ENCODE data around the gene CYP4X1.
A peak's percentile ranks its signal among the peaks of the same experiment; 100 is the strongest.
"Not testable (repeated sequence)": the region's sequence is repeated elsewhere in the genome, so short reads cannot be mapped to it uniquely, and the experiment has no call there.

CYP4X1 gene, protein sequence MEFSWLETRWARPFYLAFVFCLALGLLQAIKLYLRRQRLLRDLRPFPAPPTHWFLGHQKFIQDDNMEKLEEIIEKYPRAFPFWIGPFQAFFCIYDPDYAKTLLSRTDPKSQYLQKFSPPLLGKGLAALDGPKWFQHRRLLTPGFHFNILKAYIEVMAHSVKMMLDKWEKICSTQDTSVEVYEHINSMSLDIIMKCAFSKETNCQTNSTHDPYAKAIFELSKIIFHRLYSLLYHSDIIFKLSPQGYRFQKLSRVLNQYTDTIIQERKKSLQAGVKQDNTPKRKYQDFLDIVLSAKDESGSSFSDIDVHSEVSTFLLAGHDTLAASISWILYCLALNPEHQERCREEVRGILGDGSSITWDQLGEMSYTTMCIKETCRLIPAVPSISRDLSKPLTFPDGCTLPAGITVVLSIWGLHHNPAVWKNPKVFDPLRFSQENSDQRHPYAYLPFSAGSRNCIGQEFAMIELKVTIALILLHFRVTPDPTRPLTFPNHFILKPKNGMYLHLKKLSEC

GRCh38 chr1:47023268-47024140, at the start of gene CYP4X1:
TSS of gene CYP4X1 (plus strand) at chr1:47023669. CDS start at chr1:47023818, 149 bp downstream.
- peak; percentile 71 for DNase-seq

DNA sequence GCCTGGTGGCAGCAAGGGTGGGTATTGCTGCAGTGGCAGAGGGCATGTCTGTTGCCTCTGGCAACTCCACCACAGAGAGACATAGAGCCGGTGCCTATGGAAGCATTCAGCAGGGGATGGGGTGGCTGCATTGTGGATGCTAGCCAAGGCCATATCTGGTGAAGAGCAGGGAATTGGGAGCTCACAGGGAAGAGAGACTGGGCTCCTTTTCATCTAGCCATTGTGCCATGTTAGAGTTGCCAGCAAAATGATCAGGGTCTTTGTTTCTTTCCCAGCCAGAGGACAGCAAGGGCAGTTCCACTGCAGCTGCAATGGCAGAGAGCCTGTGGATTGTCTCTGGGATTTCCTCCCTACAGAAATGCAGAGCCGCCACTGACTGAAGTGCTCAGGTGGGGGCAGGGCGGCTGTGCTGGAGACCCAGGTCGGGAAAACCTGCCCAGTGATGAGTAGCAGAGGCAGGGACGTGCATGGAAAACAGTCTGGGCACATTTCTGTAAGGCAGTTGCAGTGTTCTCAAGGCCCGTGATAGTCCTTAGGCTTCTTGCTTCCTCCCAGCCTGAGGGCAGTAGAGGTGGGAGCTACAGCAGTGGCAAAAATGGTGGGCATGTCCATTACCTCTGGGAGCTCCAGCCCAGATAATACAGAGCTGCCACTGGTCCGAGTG, 40.2 kb upstream of the CYP4X1 start:
- no peak for DNase-seq

GRCh38 chr1:46983830-46984586, 39.5 kb upstream of the CYP4X1 start:
- peak; percentile 67 for DNase-seq

DNA sequence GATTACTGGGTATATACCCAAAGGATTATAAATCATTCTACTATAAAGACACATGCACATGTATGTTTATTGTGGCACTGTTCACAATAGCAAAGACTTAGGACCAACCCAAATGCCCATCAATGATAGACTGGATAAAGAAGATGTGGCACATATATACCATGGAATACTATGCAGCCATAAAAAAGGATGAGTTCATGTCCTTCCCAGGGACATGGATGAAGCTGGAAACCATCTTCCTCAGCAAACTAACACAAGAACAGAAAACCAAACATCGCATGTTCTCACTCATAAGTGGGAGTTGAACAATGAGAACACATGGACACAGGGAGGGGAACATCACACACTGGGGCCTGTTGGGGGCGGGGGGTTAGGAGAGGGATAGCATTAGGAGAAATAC, 32.9 kb upstream of the CYP4X1 start:
- DNase-seq = not testable (repeated sequence)

DNA sequence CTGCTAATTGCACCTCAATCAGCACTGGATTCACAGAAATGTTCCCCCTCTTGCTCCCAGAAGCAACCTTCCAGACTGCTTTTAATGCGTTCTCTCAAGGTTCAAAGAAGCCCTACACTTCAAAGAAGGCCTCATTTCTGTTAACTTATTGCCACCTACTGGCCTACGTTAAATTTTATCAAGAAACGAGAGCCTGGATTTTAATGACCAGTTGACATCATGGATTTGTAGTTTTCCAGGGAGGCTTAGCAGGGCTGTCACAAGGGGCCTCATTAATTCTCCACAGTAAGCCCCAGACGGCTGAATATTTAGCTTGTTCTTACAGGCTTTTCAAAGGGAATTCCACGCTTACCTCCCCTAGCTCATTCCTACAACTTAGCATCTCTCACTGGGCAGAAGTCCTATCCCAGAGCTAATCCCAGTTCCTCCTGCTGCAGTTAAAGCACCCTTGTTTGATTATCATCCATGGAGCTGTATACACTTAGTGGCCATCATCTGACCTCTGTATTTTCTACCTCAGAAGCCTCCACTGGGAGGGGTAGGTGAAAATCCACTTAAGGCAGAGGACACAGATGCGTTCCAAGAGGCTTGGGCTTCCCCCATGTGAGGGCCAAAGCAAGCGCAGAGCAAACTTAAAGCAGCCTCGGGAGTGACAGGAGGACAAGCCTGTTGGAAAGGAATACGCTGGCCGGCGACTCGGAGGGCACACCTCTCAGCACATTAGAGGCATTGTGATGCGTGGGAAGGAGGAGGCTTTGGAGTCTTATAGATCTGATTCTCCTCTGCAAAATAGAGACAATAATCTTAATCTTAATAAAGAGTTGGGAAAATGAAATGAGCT, 32.2 kb upstream of the CYP4X1 start:
- peak; percentile 20 for DNase-seq

- DNase-seq = no peak
Observed at GRCh38 chr1:46996659-46997281, 26.7 kb upstream of the CYP4X1 start.

DNA sequence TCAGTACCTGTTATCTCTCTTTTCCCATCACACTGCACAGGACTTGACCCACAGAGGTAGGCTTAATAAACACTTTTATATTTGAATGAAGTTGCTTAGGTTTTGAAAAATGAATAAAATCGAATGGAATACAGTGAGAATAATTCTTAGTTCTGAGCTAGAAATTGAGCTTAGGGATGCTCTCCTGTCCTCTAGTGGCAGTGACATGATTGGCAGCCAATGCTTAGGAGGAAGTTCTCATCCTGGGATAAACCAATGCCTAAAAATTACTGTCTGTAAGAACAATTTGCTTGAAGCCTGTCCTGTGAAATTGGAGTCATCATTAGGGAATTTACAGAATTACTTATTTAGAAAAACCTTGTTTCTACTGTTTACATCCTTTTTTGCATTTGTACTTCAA, 21.3 kb upstream of the CYP4X1 start:
- peak; percentile 15 for DNase-seq

- DNase-seq = peak; percentile 18
Observed at GRCh38 chr1:47003896-47004403, 19.5 kb upstream of the CYP4X1 start.

DNA sequence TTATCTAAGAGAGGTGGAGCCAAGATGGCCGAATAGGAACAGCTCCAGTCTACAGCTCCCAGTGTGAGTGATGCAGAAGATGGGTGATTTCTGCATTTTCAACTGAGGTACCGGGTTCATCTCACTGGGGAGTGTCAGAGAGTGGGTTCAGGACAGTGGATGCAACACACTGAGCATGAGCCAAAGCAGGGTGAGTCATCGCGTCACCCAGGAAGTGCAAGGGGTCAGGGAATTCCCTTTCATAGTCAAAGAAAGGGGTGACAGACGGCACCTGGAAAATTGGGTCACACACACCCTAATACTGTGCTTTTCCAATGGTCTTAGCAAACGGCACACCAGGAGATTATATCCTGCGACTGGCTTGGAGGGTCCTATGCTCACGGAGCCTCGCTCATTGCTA, 17.0 kb upstream of the CYP4X1 start:
- DNase-seq = not testable (repeated sequence)

GRCh38 chr1:47013293-47013692, 10.2 kb upstream of the CYP4X1 start:
- no peak for DNase-seq

DNA sequence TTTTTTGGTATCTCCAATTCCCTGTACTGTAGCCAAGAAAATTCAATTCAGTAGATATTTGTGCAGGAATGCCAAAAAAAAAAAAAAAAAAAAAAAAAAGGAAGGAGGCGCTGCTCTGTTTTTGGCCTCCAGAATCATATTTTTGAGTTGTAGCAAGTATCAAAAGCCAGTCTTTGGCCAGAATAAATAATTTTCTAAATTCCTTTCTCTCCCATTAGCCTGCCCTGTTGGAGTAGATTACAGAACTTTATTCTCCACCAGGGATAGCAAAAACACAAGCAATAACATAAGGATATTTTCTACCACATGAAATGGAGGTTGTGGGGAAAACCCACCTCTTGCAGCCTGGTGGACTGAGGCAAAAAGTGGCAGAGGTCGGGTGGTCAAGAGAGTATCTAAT, 2.4 kb upstream of the CYP4X1 start:
- no peak for DNase-seq

- peak; percentile 2 for DNase-seq
Observed at GRCh38 chr1:47024141-47024801, 802 bp downstream of the CYP4X1 start.

DNA sequence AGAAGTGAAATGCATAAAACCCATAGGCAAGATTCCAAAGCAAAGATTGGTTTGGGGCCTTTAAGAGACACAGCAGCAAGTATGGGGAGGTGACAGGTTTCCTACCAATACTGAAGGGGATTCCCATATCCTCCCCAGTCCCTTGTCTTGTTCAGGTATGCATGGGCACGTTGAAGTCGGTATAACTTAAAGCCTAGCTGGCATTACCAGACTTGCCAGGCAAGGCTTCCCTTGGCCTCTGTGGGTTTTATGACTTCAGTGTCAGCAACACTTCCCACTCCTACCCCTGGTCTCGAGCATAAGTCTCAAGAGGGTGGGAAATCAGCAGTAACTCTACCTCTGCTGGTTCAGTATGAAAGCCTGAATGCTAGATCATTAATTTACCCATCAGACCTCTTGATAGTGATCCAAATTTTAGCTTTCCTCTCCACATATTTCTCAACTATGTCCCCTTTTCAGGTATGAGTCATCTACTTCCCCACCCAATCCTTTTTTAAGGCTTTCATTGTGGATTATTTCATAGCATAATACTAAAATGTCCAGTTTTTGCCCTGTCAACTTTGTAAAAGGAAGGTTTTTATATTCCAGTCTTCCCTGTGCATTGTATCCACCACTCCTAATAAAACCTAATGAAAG, 6.8 kb downstream of the CYP4X1 start:
- DNase-seq = no peak

GRCh38 chr1:47031059-47031458, 7.6 kb downstream of the CYP4X1 start:
- no peak for DNase-seq

DNA sequence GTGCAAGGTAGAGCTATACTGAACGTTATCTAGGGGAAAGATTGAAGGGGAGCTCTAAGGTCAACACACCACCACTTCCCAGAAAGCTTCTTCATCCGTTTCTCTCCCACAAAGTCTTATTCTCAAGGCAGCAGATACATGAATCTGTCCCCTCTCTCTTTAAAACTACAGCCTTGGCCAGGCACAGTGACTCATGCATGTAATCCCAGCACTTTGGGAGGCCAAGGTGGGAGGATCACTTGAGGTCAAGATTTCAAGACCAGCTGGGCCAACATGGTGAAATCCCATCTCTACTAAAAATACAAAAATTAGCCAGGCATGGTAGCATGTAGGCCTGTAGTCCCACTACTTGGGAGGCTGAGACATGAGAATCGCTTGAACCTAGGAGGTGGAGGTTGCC, 8.1 kb downstream of the CYP4X1 start:
- no peak for DNase-seq

GRCh38 chr1:47036764-47037163, 13.3 kb downstream of the CYP4X1 start:
- DNase-seq = no peak

- DNase-seq = no peak
Observed at GRCh38 chr1:47059376-47059775, 35.9 kb downstream of the CYP4X1 start.

- DNase-seq = no peak
Observed at GRCh38 chr1:47067097-47067594, 43.7 kb downstream of the CYP4X1 start, which contains the start of gene CYP4Z1. TSS of gene CYP4Z1 (plus strand) at chr1:47067231. CDS start at chr1:47067491, 260 bp downstream.

- DNase-seq = not testable (repeated sequence)
Observed at GRCh38 chr1:47069080-47069479, 45.6 kb downstream of the CYP4X1 start.
